HFF-Myc (cell line): ENCODE results near the gene NAT10.

Experiments used
- DNase-seq: peaks from one replicate; pipeline ENCODE4 v3.0.0-alpha.2; 2011; ENCODE audit warnings: low read depth; ENCODE audit errors: extremely low read depth
- H3K4me3 ChIP-seq: replicated peaks from 2 replicates; pipeline ENCODE4 v1.5.1; 2011; ENCODE audit warnings: low read depth, mild to moderate bottlenecking, control low read depth, low read length
- CTCF ChIP-seq: IDR thresholded peaks from 2 replicates; pipeline ENCODE4 v1.5.1; 2012; ENCODE audit warnings: mild to moderate bottlenecking, low read depth, low read length, control low read depth; ENCODE audit errors: missing control alignments

Gene NAT10

DNA sequence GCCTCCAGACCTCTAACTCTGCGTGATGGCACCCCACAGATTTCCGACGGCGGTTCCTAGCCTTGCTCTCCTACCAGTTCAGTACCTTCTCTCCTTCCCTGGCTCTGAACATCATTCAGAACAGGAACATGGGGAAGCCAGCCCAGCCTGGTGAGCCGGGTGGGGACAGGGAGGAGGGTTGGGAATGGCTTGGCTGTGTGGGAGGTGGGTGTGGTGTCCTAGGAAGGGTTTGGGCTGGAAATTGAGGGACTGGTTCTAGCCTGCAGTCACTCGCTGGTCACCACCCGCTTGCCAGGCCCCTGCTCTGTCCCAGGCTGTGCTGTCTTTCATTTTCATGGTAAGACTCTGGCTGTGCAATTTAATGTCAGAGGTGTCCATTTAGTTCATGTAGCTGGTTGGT, 33.9 kb downstream of the NAT10 start:
- TF ChIP-seq CTCF = no peak
- H3K4me3 ChIP-seq = no peak overlapping the region
- no peak for DNase-seq

DNA sequence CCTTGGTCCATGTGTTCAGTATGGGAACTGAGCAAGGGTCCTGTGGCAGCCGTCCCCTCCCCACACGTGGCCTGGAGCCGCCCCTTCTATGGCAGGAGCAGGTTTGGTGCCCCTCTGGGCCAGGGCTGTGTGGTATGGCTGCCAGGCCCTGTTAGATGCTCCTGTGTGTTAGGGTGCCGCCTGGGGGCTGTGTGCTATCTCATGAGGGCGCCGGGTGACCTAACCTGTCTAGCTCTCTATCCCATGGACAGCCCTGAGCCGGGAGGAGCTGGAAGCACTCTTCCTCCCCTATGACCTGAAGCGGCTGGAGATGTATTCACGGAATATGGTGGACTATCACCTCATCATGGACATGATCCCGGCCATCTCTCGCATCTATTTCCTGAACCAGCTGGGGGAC, 34.7 kb downstream of the NAT10 start:
- H3K4me3 ChIP-seq = no peak overlapping the region
- no peak for DNase-seq
- no peak for TF ChIP-seq CTCF

DNA sequence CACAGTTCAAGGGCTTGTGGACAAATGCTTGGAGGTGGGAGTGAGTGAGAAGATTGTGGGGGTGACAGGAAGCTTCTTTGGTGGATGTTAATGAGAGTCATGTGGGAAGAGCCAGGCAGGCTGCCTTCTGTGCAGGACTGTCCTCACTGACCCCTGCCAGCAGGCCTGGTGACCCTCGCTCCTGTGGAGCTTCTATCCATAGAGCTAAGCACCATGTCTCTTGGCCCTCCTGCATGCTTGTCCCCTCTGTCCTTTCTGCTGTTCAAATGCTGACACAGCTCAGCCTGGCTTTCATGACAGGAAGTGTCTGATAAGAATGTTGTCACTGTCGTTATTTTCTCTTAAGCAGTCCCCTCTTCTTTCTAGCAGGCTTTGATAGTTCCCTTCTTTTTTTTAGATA, 37.6 kb downstream of the NAT10 start:
- TF ChIP-seq CTCF = no peak
- no peak for DNase-seq
- no peak overlapping the region for H3K4me3 ChIP-seq

- TF ChIP-seq CTCF = no peak
- no peak for DNase-seq
- H3K4me3 ChIP-seq = no peak overlapping the region
These were observed 39.6 kb downstream of the NAT10 start for GRCh38 chr11:34145073-34145472.

DNA sequence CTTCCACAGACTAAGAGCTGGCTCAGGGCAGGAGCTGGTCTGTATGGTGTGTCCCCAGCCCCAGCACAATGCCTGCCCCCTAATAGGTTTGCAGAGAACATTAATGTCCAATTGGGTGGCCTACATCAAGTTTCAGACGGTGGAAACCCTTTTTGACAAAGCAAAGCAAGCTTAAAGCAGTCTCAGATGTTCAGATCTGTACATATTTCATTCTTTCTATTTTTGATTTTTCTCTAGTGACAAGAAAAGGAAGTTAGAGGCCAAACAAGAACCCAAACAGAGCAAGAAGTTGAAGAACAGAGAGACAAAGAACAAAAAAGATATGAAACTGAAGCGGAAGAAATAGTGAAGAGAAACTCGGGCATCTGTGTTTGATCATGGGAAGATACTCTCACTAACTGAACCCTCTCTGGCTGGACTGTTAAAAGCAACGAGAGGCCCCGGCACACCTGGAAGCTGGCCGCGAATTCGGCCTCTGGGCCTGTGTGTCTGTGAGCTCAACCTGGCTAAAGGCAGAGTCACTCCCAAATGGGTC, 40.5 kb downstream of the NAT10 start:
- no peak for DNase-seq
- no peak for TF ChIP-seq CTCF
- H3K4me3 ChIP-seq = no peak overlapping the region

DNA sequence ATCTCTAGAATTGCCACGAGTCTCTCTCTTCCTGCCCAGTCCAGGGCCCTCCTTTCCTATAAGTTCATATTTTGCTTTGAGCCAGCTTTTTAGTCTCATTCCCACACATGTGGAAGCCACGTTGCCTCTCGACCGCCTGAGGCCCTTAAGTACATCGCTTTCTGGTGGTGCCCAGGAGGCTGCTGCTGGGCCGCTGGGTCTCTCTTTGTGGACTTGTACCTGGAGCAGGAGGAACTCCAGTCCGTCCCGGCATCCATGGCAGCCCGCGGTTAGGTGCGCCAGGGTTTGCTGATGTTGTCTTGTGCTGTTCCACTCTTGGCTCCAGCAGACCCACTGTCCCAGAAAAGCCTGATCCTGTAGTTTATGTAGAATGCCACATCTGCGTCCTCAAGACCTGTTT, 41.0 kb downstream of the NAT10 start:
- TF ChIP-seq CTCF = no peak
- H3K4me3 ChIP-seq = no peak overlapping the region
- no peak for DNase-seq

DNA sequence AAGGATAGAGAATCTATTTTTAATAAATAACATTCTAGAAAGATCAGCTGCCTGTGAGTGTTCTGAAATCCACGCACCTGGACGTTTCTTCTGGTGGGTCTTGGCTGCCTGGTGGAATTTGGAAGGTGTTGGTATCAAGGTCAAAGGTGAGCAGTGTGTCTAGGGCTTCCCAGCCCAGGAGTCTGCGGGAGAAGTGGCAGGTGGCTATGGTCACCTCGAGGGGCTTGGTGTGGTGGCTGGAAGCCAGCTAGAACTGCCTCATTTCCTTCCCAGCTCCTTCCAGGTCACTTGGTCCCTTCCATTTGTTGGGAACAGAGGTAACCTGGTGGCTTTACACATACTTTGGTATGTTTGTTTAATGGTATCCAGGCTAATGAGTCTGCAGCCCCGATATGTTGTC, 41.4 kb downstream of the NAT10 start:
- no peak for TF ChIP-seq CTCF

More for the DNA sequence above, 41.4 kb downstream of the NAT10 start:
- no peak overlapping the region for H3K4me3 ChIP-seq
- no peak for DNase-seq
